Upper lobe of right lung (tissue), 1 donor: ENCODE data around the gene ZFP36L1. TPM values are rescaled to one million over a fixed set of nuclear protein-coding genes. Genes with fewer than 3 reads are reported as not detected.
A peak's percentile ranks its signal among the peaks of the same experiment; 100 is the strongest.

Experiments used
- ATAC-seq: fragments of 200-7000 bp; cut with Tn5 transposase; one replicate; pipeline ENCODE4 v1.9.1; 2020; ENCODE audit warnings: mild to moderate bottlenecking, moderate library complexity
- DNase-seq: peaks from one replicate; pipeline ENCODE4 v3.0.0-alpha.2; 2020
- H3K27ac ChIP-seq: fragments of 200-600 bp; one replicate; pipeline ENCODE4 v1.8.0; 2022
- H3K27me3 ChIP-seq: fragments of 200-600 bp; one replicate; pipeline ENCODE4 v1.8.0; 2022; ENCODE audit warnings: mild to moderate bottlenecking
- H3K36me3 ChIP-seq: fragments of 200-600 bp; one replicate; pipeline ENCODE4 v1.8.0; 2022
- H3K4me1 ChIP-seq: fragments of 200-600 bp; one replicate; pipeline ENCODE4 v1.8.0; 2022
- H3K4me3 ChIP-seq: fragments of 200-600 bp; one replicate; pipeline ENCODE4 v1.8.0; 2022; ENCODE audit warnings: mild to moderate bottlenecking
- H3K9me3 ChIP-seq: fragments of 200-600 bp; one replicate; pipeline ENCODE4 v1.8.0; 2022
- intact Hi-C: fragments of 100-400 bp; cut with DNase I; formaldehyde crosslinking; loops from one replicate; pipeline ENCODE4 v1.11.0; 2022
- total RNA-seq: library from RNA; stranded (reverse); fragmentation: NEBNext Ultra II Directional; extraction: Animal tissue kit (Norgen Biotek cat#: 25700); gene quantifications from one replicate; pipeline ENCODE4 v1.2.1, GENCODE V29; 2021
- TF ChIP-seq, protein P1 (sequence below): fragments of 200-600 bp; IDR thresholded peaks from one replicate; pipeline ENCODE4 v1.8.0; 2022; ENCODE audit warnings: antibody characterized with exemption
- donor health status: DM: no; HTN: yes; CAD: no; lungs with severe emphysema.

The ZFP36L1 gene
- total RNA-seq, 1 donor from 2014 or later = 187 TPM

- Histone ChIP-seq H3K9me3 (no peaks in the 10 kb centered on the region), H3K27me3 (no peaks in the 10 kb centered on the region), H3K4me3 (no peak overlapping the region), H3K36me3 (no peaks in the 10 kb centered on the region), H3K4me1 (peaks cover 26% of the 10 kb centered on the region), H3K27ac (no peak overlapping the region)
- no peak for DNase-seq
- TF ChIP-seq, protein P1, sequence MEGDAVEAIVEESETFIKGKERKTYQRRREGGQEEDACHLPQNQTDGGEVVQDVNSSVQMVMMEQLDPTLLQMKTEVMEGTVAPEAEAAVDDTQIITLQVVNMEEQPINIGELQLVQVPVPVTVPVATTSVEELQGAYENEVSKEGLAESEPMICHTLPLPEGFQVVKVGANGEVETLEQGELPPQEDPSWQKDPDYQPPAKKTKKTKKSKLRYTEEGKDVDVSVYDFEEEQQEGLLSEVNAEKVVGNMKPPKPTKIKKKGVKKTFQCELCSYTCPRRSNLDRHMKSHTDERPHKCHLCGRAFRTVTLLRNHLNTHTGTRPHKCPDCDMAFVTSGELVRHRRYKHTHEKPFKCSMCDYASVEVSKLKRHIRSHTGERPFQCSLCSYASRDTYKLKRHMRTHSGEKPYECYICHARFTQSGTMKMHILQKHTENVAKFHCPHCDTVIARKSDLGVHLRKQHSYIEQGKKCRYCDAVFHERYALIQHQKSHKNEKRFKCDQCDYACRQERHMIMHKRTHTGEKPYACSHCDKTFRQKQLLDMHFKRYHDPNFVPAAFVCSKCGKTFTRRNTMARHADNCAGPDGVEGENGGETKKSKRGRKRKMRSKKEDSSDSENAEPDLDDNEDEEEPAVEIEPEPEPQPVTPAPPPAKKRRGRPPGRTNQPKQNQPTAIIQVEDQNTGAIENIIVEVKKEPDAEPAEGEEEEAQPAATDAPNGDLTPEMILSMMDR = no peak
- no peak for ATAC-seq
- intact Hi-C loops = no loop called here
These were observed 39.2 kb downstream of the ZFP36L1 start for GRCh38 chr14:68753690-68754089.

- ATAC-seq (no peak), DNase-seq (no peak)
- TF ChIP-seq, protein P1 = no peak
- Histone ChIP-seq H3K9me3 (no peaks in the 10 kb centered on the region), H3K36me3 (no peaks in the 10 kb centered on the region), H3K27me3 (no peaks in the 10 kb centered on the region), H3K27ac (no peak overlapping the region), H3K4me1 (peaks cover 18% of the 10 kb centered on the region), H3K4me3 (no peak overlapping the region)
- intact Hi-C loops = no loop called here
These were observed 40.4 kb downstream of the ZFP36L1 start for GRCh38 chr14:68752271-68753006.

DNA sequence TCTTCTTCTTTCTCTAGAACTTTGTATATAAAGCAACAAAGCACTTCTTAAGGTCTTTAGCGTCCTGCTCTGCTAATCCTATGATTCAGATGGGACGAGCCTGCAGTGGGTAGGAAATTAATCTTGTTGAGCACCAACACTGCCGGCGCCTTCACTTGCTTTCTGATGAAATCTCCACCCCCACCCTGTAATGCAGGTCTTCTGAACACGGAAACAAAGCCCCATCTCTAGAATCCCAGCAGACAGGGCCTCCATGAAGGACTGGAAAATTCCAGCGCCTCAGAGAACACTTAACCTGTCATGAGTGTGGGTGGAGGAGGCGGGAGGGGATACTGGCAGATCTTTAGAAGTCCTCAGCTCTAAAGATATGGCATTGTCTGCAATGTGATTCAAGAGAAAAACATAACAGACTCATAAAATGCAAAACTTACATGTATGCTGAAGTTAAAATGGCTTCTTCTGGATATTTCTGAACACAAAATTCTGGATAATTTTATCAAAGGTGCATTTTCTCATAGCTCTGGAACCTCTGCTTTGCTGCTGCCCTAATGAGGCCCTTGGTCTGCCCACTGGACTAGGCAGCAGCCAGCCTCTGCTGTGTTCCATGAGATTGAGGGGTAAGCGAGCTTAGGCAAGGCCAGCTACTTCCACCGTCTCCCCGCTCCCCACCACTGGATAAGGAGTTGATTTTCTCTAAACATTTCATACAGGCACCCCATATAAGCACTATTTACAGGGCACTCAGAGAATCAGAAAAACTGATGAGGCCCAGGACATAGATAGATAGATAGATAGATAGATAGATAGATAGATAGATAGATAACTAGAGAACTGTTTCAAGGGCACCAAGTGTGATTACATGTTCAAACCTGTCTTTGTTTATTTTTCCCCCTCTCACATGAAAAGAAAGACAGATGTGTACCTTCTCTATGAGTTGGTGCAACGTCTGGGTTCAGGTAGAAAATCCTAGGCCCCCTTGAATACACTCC, 43.1 kb downstream of the ZFP36L1 start:
- Histone ChIP-seq H3K4me1 (peaks cover 4% of the 10 kb centered on the region), H3K4me3 (no peak overlapping the region), H3K9me3 (no peaks in the 10 kb centered on the region), H3K27me3 (no peaks in the 10 kb centered on the region), H3K27ac (peak overlapping the region; percentile 47), H3K36me3 (no peaks in the 10 kb centered on the region)
- intact Hi-C loops = no loop called here
- TF ChIP-seq, protein P1 = no peak
- DNase-seq (no peak), ATAC-seq (peak; percentile 82)

DNA sequence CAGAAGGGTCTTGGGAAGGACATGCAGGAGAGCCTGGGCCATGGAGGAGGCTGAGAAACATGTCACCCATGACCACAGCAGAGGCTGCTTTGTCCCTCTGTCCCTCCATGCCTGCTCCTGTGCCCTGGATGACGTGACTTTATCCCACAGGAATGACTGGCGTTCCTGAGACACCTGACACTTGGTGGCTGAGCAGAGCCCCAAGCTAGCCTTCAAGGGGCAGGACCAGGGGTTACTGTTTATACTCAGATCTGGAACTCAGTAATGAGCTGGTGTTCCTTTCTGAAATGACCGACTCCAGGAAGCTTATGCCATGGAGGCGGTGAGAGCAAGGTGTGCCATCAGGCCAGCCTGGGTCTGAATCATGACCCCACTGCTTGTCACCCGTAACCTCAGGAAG, 44.2 kb downstream of the ZFP36L1 start:
- Histone ChIP-seq H3K4me3 (no peak overlapping the region), H3K27me3 (no peaks in the 10 kb centered on the region), H3K9me3 (no peaks in the 10 kb centered on the region), H3K27ac (no peak overlapping the region), H3K36me3 (no peaks in the 10 kb centered on the region), H3K4me1 (peaks cover 4% of the 10 kb centered on the region)
- TF ChIP-seq, protein P1 = no peak
- intact Hi-C loops = no loop called here
- DNase-seq (no peak), ATAC-seq (peak; percentile 22)

- DNase-seq = no peak
- H3K4me1 ChIP-seq = peaks cover 4% of the 10 kb centered on the region
- no peaks in the 10 kb centered on the region for H3K36me3 ChIP-seq
- no peak overlapping the region for H3K27ac ChIP-seq
- H3K27me3 ChIP-seq = no peaks in the 10 kb centered on the region
- intact Hi-C loops = no loop called here
- no peaks in the 10 kb centered on the region for H3K9me3 ChIP-seq
- TF ChIP-seq, protein P1 = no peak
- ATAC-seq = no peak
- no peak overlapping the region for H3K4me3 ChIP-seq
These were observed 44.6 kb downstream of the ZFP36L1 start for GRCh38 chr14:68748260-68748659.
